HEK293 (cell line): ENCODE data around the gene GRID2.

Experiments used
- CTCF ChIA-PET: fragments of 350-600 bp; formaldehyde crosslinking; extraction: SDS; loops from one replicate; lab custom pipeline; 2021; ENCODE audit warnings: antibody characterized with exemption; lab: Yijun Ruan, JAX
- POLR2A ChIA-PET: fragments of 300-600 bp; formaldehyde crosslinking; extraction: SDS; loops from one replicate; lab custom pipeline; 2020; ENCODE audit warnings: antibody characterized with exemption, inconsistent platforms; lab: Yijun Ruan, JAX
- H3K27ac ChIP-seq: fragments of 200-500 bp; sonication (Bioruptor generic); 2 replicates; pipeline ENCODE4 v1.5.1; 2014; ENCODE audit warnings: low read depth, low read length, control low read depth, inconsistent platforms; ENCODE audit errors: extremely low read depth
- H3K36me3 ChIP-seq, 2 experiments: fragments of 200-500 bp in 1 of 2; sonication (Bioruptor generic) in 1 of 2; 1 replicate in 1 of 2; 2 replicates in 1 of 2; pipeline ENCODE4 v1.5.1; 2014 to 2017; ENCODE audit warnings: inconsistent platforms in 2 of 2, low read length in 2 of 2; ENCODE audit not compliant: control insufficient read depth in 2 of 2, insufficient read depth in 1 of 2
- H3K4me1 ChIP-seq: fragments of 200-500 bp; sonication (Bioruptor generic); 2 replicates; pipeline ENCODE4 v1.5.1; 2014; ENCODE audit warnings: mild to moderate bottlenecking, low read length, inconsistent platforms; ENCODE audit not compliant: control insufficient read depth, insufficient read depth
- H3K4me3 ChIP-seq: 2 replicates; pipeline ENCODE4 v1.5.1; 2011; ENCODE audit warnings: low read depth, mild to moderate bottlenecking, control low read depth, low read length, moderate library complexity
- H3K9me3 ChIP-seq: fragments of 200-500 bp; sonication (Bioruptor generic); 2 replicates; pipeline ENCODE4 v1.5.1; 2014; ENCODE audit warnings: low read depth, low read length, inconsistent platforms; ENCODE audit not compliant: control insufficient read depth, insufficient read depth
- BCL11A ChIP-seq: fragments of 450-650 bp; formaldehyde crosslinking; IDR thresholded peaks from 2 replicates; pipeline ENCODE4 v1.5.1; 2016; ENCODE audit warnings: low read depth, missing biosample characterization, missing genetic modification characterization
- GLIS1 ChIP-seq: fragments of 450-650 bp; formaldehyde crosslinking; IDR thresholded peaks from 2 replicates; pipeline ENCODE4 v1.5.1; 2016; ENCODE audit warnings: missing biosample characterization, missing genetic modification characterization
- HOXC10 ChIP-seq: sonication (generic); formaldehyde crosslinking; IDR thresholded peaks from 2 replicates; pipeline ENCODE4 v1.8.1; 2023; ENCODE audit warnings: mild to moderate bottlenecking, missing genetic modification reagents
- MEIS1 ChIP-seq: sonication (generic); formaldehyde crosslinking; IDR thresholded peaks from 2 replicates; pipeline ENCODE4 v1.8.1; 2022; ENCODE audit warnings: missing genetic modification reagents, mild to moderate bottlenecking, borderline replicate concordance
- PRDM6 ChIP-seq: fragments of 450-650 bp; formaldehyde crosslinking; IDR thresholded peaks from 2 replicates; pipeline ENCODE4 v1.5.1; 2017; ENCODE audit warnings: missing biosample characterization, missing genetic modification characterization
- SCRT2 ChIP-seq: fragments of 450-650 bp; formaldehyde crosslinking; IDR thresholded peaks from 2 replicates; pipeline ENCODE4 v1.5.1; 2016; ENCODE audit warnings: missing biosample characterization, missing genetic modification characterization
- ZBTB1 ChIP-seq: fragments of 450-650 bp; formaldehyde crosslinking; IDR thresholded peaks from 2 replicates; pipeline ENCODE4 v1.5.1; 2016; ENCODE audit warnings: missing biosample characterization, missing genetic modification characterization
- ZBTB11 ChIP-seq: fragments of 450-650 bp; formaldehyde crosslinking; conservative IDR thresholded peaks from 2 replicates; pipeline ENCODE4 v1.5.1; 2016; ENCODE audit warnings: low read depth, missing biosample characterization, missing genetic modification characterization
- ZNF133 ChIP-seq: fragments of 450-650 bp; formaldehyde crosslinking; IDR thresholded peaks from 2 replicates; pipeline ENCODE4 v1.5.1; 2016; ENCODE audit warnings: missing biosample characterization, missing genetic modification characterization
- ZNF138 ChIP-seq: fragments of 450-650 bp; formaldehyde crosslinking; IDR thresholded peaks from 2 replicates; pipeline ENCODE4 v1.5.1; 2016; ENCODE audit warnings: missing biosample characterization, missing genetic modification characterization, borderline replicate concordance
- ZNF140 ChIP-seq: fragments of 450-650 bp; formaldehyde crosslinking; IDR thresholded peaks from 2 replicates; pipeline ENCODE4 v1.5.1; 2016; ENCODE audit warnings: missing biosample characterization, missing genetic modification characterization
- ZNF148 ChIP-seq: fragments of 450-650 bp; formaldehyde crosslinking; IDR thresholded peaks from 2 replicates; pipeline ENCODE4 v1.5.0; 2017; ENCODE audit warnings: missing biosample characterization, missing genetic modification characterization, borderline replicate concordance
- ZNF169 ChIP-seq: fragments of 450-650 bp; formaldehyde crosslinking; IDR thresholded peaks from 2 replicates; pipeline ENCODE4 v1.5.1; 2016; ENCODE audit warnings: missing biosample characterization, missing genetic modification characterization
- ZNF211 ChIP-seq: fragments of 450-650 bp; formaldehyde crosslinking; IDR thresholded peaks from 2 replicates; pipeline ENCODE4 v1.5.1; 2016; ENCODE audit warnings: low read depth, missing biosample characterization, missing genetic modification characterization
- ZNF26 ChIP-seq: fragments of 450-650 bp; formaldehyde crosslinking; IDR thresholded peaks from 2 replicates; pipeline ENCODE4 v1.5.1; 2016; ENCODE audit warnings: missing biosample characterization, missing genetic modification characterization
- ZNF311 ChIP-seq: fragments of 450-650 bp; formaldehyde crosslinking; IDR thresholded peaks from 2 replicates; pipeline ENCODE4 v1.5.1; 2017; ENCODE audit warnings: missing biosample characterization, missing genetic modification characterization, borderline replicate concordance
- ZNF324 ChIP-seq: fragments of 450-650 bp; formaldehyde crosslinking; IDR thresholded peaks from 2 replicates; pipeline ENCODE4 v1.5.1; 2016; ENCODE audit warnings: missing biosample characterization, missing genetic modification characterization
- ZNF664 ChIP-seq: fragments of 450-650 bp; formaldehyde crosslinking; IDR thresholded peaks from 2 replicates; pipeline ENCODE4 v1.5.1; 2016; ENCODE audit warnings: missing biosample characterization, missing genetic modification characterization
- ZNF670 ChIP-seq: fragments of 450-650 bp; formaldehyde crosslinking; IDR thresholded peaks from 2 replicates; pipeline ENCODE4 v1.5.1; 2016; ENCODE audit warnings: missing biosample characterization, missing genetic modification characterization, low read depth
- ZNF692 ChIP-seq: fragments of 450-650 bp; formaldehyde crosslinking; IDR thresholded peaks from 2 replicates; pipeline ENCODE4 v1.5.1; 2016; ENCODE audit warnings: missing biosample characterization, missing genetic modification characterization
- ZNF704 ChIP-seq: fragments of 450-650 bp; formaldehyde crosslinking; IDR thresholded peaks from 2 replicates; pipeline ENCODE4 v1.5.1; 2016; ENCODE audit warnings: missing biosample characterization, missing genetic modification characterization

The GRID2 gene

GRCh38 chr4:93342738-93343137, 1039.0 kb downstream of the GRID2 start (continued):
- TF ChIP-seq ZNF26 (tag by site-specific recombination) (no peak), ZNF324 (no peak), ZNF211 (tag by site-specific recombination) (no peak), PRDM6 (tag by site-specific recombination) (no peak), ZNF169 (tag by site-specific recombination) (no peak), BCL11A (tag by site-specific recombination) (no peak), SCRT2 (tag by site-specific recombination) (no peak)

- H3K36me3 ChIP-seq, result no peaks in the 10 kb centered on the region
- no peak overlapping the region for H3K27ac ChIP-seq
- H3K4me3 ChIP-seq, result no peak overlapping the region
- POLR2A ChIA-PET, result no interaction called here
- H3K4me1 ChIP-seq, result no peaks in the 10 kb centered on the region
- TF ChIP-seq ZBTB1 (tag by site-specific recombination) (no peak), ZNF670 (no peak), ZNF148 (tag by site-specific recombination) (no peak), ZNF140 (tag by site-specific recombination) (no peak)
- TF ChIP-seq, all 188 proteins: peak for 0
- CTCF ChIA-PET, result no interaction called here
- H3K9me3 ChIP-seq, result no peaks in the 10 kb centered on the region
Observed at GRCh38 chr4:93346840-93347239, 1043.1 kb downstream of the GRID2 start.

- ChIA-PET CTCF (no interaction called here), POLR2A (no interaction called here)
- Histone ChIP-seq H3K36me3 (no peaks in the 10 kb centered on the region), H3K4me3 (no peak overlapping the region), H3K4me1 (no peaks in the 10 kb centered on the region), H3K9me3 (no peaks in the 10 kb centered on the region), H3K27ac (no peak overlapping the region)
- TF ChIP-seq MEIS1 (no peak), HOXC10 (CRISPR knock-in tag) (no peak), ZNF311 (no peak), ZNF692 (tag by site-specific recombination) (no peak), ZNF133 (tag by site-specific recombination) (no peak), ZBTB11 (tag by site-specific recombination) (no peak), ZBTB1 (tag by site-specific recombination) (no peak), ZNF704 (tag by site-specific recombination) (no peak), ZNF664 (tag by site-specific recombination) (no peak), GLIS1 (tag by site-specific recombination) (no peak), ZNF138 (tag by site-specific recombination) (no peak)
Observed at GRCh38 chr4:93348896-93349295, 1045.1 kb downstream of the GRID2 start.
